HL-60 (cell line): Measurements from ENCODE around the gene STX1A.

ENCODE experiments used
- CTCF ChIP-seq: IDR thresholded peaks from one replicate; pipeline ENCODE4 v1.5.1; 2011; ENCODE audit warnings: low read length, control low read depth, inconsistent platforms; ENCODE audit not compliant: insufficient read depth
- GABPA ChIP-seq: IDR thresholded peaks from 2 replicates; pipeline ENCODE4 v1.6.1; 2012; ENCODE audit warnings: low read depth
- POLR2AphosphoS5 ChIP-seq: IDR thresholded peaks from 2 replicates; pipeline ENCODE4 v1.6.1; 2012; ENCODE audit warnings: low read depth
- REST ChIP-seq: IDR thresholded peaks from 2 replicates; pipeline ENCODE4 v1.6.1; 2012; ENCODE audit warnings: low read depth; ENCODE audit not compliant: insufficient replicate concordance
- SPI1 ChIP-seq: IDR thresholded peaks from 2 replicates; pipeline ENCODE4 v1.6.1; 2012; ENCODE audit warnings: low read depth, mild to moderate bottlenecking, borderline replicate concordance

- TF ChIP-seq CTCF: no peak
- TF ChIP-seq REST: no peak
- TF ChIP-seq POLR2AphosphoS5: no peak
- no peak for TF ChIP-seq GABPA
- TF ChIP-seq SPI1: no peak
These were observed 11.0 kb upstream of the STX1A start for GRCh38 chr7:73730485-73730884.
